ENCODE measurements around the gene PAM. TPM values are rescaled to one million over a fixed set of nuclear protein-coding genes. Genes with fewer than 3 reads are reported as not detected.

PAM gene
- total RNA-seq, 2 experiments from 2014 or later, result 31.2 to 37.6 TPM

DNA sequence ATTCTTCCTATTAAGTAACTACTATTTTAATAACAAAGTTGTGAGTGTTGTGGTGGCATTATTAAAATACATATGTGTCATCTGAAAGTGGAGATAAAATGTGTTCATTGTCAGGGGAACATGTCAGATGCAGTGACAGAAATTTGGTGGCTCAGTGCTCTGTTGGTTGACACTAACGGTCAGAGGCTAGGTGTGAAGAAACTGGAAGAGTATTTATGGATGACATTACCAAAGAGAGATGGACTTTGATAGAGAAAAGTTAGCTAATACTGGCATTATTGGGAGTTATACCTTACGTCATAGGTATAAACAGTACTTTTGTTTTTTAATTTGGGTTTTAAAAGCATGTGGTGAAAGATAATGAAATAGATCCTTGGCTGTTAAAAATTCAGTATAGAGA lies 33.7 kb downstream of the PAM start:
- Mint-ChIP-seq H3K4me3 (no peak overlapping the region), H3K36me3 (ENCODE audit: low read depth) (peaks cover 10% of the 10 kb centered on the region), H3K4me1 (ENCODE audit: low read depth) (peaks cover 23% of the 10 kb centered on the region), H3K9me3 (no peaks in the 10 kb centered on the region), H3K27me3 (ENCODE audit: low read depth) (no peaks in the 10 kb centered on the region), H3K27ac (no peak overlapping the region)
- DNase-seq, result no peak
- intact Hi-C loops (cut with micrococcal nuclease), result loop anchor here (10.0 kb wide), 1 partner anchor 686 kb away; no protein-coding TSS in a partner anchor
- CTCF ChIA-PET, result no interaction called here

DNA sequence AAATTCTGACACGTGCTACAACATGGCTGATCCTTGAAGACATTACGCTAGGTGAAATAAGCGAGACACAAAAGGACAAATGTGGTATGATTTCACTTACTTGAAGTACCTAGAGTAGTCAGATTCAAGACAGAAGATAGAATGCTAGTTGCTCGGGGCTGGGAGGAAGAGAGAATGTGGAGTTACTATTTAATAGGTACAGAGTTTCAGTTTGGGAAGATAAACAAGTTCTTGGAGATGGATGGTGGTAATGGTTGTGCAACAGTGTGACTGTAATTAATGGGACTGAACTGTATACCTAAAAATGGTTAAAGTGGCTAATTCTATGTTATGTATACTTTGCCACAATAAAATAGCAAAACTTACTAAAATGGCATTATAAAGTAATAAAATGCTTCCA lies 34.4 kb downstream of the PAM start:
- CTCF ChIA-PET, result interaction anchor here (0.7 kb wide), 1 partner anchor 19 kb away, joined by 3 read pairs; no protein-coding TSS in a partner anchor
- Mint-ChIP-seq H3K9me3 (no peaks in the 10 kb centered on the region), H3K4me3 (no peak overlapping the region), H3K27ac (no peak overlapping the region), H3K27me3 (ENCODE audit: low read depth) (no peaks in the 10 kb centered on the region), H3K4me1 (ENCODE audit: low read depth) (peaks cover 18% of the 10 kb centered on the region), H3K36me3 (ENCODE audit: low read depth) (peaks cover 5% of the 10 kb centered on the region)
- intact Hi-C loops (cut with micrococcal nuclease), result loop anchor here (10.0 kb wide), 1 partner anchor 685 kb away; no protein-coding TSS in a partner anchor
- no peak for DNase-seq

DNA sequence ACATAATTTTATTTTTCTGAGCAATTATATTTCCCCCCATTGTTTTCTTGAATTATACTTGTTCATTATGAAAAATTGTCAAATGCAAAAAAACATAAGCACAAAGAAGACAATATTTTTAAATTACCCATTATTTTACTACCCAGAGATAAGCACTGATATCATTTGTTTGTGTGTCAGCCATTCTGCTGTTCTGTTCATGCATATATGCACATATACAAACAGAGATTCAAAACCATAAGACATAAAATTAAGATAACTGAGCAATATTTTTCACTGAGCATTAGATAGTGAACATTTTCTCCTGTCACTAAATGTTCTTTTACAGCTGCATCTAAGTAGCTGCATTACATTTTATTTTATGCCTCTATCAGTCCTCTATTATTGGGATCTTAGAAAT lies 35.6 kb downstream of the PAM start:
- no peaks in the 10 kb centered on the region for H3K36me3 Mint-ChIP-seq (ENCODE audit: low read depth)
- intact Hi-C loops (cut with micrococcal nuclease), result loop anchor here (5.0 kb wide), 1 partner anchor 208 kb away; no protein-coding TSS in a partner anchor
- peaks cover 11% of the 10 kb centered on the region for H3K4me1 Mint-ChIP-seq (ENCODE audit: low read depth)

DNA sequence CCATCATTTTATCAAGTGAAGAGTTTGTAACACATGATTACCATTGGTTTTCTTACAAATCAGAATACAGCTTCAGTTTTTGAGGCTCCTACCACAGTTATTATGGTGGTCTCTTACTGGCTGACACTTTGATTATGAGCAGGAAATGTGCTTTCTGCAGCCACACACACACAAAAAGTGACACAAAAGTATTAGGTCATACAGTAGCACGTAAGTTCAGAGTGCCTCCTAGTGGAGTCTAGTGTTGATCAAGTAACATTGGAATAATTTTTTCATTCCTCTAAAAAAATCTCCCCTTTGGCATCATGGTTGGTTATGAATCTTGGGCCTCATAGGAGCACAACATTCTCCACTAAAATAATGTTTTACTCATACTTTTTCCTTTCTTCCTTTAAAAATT lies 37.6 kb downstream of the PAM start:
- Mint-ChIP-seq H3K27ac (no peak overlapping the region), H3K36me3 (ENCODE audit: low read depth) (no peaks in the 10 kb centered on the region), H3K9me3 (no peaks in the 10 kb centered on the region), H3K27me3 (ENCODE audit: low read depth) (no peaks in the 10 kb centered on the region), H3K4me1 (ENCODE audit: low read depth) (peaks cover 20% of the 10 kb centered on the region), H3K4me3 (no peak overlapping the region)
- no peak for DNase-seq
- CTCF ChIA-PET, result interaction anchor here (0.6 to 3.7 kb wide), 5 partner anchors 11 to 165 kb away, joined by 3 to 23 read pairs (median 3); no protein-coding TSS in a partner anchor
- intact Hi-C loops (cut with micrococcal nuclease), result loop anchor here (1.0 to 5.0 kb wide), 3 partner anchors 111 to 256 kb away; no protein-coding TSS in a partner anchor

More for the DNA sequence above, 35.6 kb downstream of the PAM start:
- no peaks in the 10 kb centered on the region for H3K27me3 Mint-ChIP-seq (ENCODE audit: low read depth)
- CTCF ChIA-PET, result interaction anchor here (1.0 to 3.7 kb wide), 3 partner anchors 10 to 109 kb away, joined by 3 to 23 read pairs (median 4); no protein-coding TSS in a partner anchor
- DNase-seq, result no peak
- no peak overlapping the region for H3K4me3 Mint-ChIP-seq
- no peaks in the 10 kb centered on the region for H3K9me3 Mint-ChIP-seq
- no peak overlapping the region for H3K27ac Mint-ChIP-seq

DNA sequence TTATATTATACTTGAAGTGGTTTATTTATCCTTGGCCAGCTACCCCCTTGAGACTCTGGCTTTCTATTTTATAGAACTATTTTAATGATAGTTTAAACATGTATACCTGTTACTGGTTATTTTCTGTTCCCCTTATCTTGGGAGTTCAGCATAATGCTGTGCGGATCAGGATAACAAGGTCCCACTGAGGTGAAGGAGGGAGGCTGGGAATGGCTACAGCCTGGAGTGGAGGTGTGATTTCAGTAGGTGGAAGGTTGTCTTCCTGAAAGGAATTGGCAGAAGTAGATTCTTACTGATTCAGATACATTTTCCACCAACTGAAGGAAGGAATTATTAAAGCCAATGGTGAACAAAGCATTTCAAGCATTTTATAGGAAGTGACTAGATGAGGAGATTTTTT lies 38.9 kb downstream of the PAM start:
- no peaks in the 10 kb centered on the region for H3K9me3 Mint-ChIP-seq
- DNase-seq, result no peak
- H3K27ac Mint-ChIP-seq, result no peak overlapping the region
- no peaks in the 10 kb centered on the region for H3K27me3 Mint-ChIP-seq (ENCODE audit: low read depth)
- H3K4me3 Mint-ChIP-seq, result no peak overlapping the region
- intact Hi-C loops (cut with micrococcal nuclease), result loop anchor here (5.0 kb wide), 1 partner anchor 212 kb away; no protein-coding TSS in a partner anchor
- CTCF ChIA-PET, result interaction anchor here (0.8 to 3.7 kb wide), 3 partner anchors 12 to 246 kb away, joined by 3 to 23 read pairs (median 5); no protein-coding TSS in a partner anchor
- no peaks in the 10 kb centered on the region for H3K36me3 Mint-ChIP-seq (ENCODE audit: low read depth)
- H3K4me1 Mint-ChIP-seq (ENCODE audit: low read depth), result peaks cover 31% of the 10 kb centered on the region

DNA sequence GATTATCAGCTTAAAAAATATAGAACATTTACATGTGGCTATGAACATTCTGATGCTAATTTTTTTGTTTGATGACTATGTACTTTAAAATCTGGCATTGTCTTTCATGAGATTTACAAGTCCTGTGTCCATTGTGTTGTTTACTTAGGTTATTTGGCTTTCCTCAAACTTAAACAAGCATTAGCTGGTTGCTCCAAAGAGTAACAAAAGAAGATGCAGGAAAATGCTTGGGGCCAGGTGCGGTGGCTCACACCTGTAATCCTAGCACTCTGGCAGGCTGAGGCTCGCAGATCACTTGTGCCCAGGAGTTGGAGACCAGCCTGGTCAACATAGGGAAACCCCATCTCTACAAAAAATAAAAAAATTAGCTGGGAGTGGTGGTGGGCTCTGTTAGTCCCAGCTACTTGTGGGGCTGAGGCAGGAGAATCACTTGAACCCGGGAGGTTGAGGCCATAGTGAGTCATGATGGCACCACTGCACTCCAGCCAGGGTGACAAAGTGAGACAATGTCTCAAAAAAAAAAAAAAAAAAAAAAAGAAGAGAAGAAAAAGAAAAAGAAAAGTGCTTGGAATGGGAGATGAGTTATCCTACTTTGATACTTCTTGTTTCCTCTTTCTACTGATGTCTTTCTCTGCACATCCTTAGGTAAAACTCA lies 39.7 kb downstream of the PAM start:
- intact Hi-C loops (cut with micrococcal nuclease), result loop anchor here (5.0 kb wide), 1 partner anchor 213 kb away; no protein-coding TSS in a partner anchor
- no peak overlapping the region for H3K27ac Mint-ChIP-seq
- H3K27me3 Mint-ChIP-seq (ENCODE audit: low read depth), result no peaks in the 10 kb centered on the region
- no peak for DNase-seq
- no peaks in the 10 kb centered on the region for H3K36me3 Mint-ChIP-seq (ENCODE audit: low read depth)
- H3K9me3 Mint-ChIP-seq, result no peaks in the 10 kb centered on the region
- no peak overlapping the region for H3K4me3 Mint-ChIP-seq
- peaks cover 31% of the 10 kb centered on the region for H3K4me1 Mint-ChIP-seq (ENCODE audit: low read depth)
- CTCF ChIA-PET, result interaction anchor here (1.3 kb wide), 1 partner anchor 13 kb away, joined by 4 read pairs; no protein-coding TSS in a partner anchor

DNA sequence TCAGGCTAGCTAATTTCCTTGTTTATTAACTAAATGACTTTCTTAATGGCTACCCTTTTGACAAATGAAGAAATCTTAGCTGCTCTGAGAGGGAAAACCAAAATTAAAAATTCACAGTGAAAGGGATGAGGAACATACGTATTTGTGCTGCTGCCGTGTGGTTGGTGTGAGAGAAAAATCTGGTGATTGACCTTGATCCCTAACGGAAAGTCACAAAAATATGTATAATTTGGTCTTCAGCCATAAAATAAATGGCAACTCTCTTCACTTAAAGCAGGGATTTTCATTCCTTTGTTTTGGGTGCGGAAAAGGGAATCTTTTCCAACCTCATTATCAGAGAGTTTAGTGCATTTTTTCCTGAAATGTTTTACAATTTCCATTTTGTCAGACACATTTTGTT lies 40.4 kb downstream of the PAM start:
- Mint-ChIP-seq H3K4me1 (ENCODE audit: low read depth) (peaks cover 37% of the 10 kb centered on the region), H3K27me3 (ENCODE audit: low read depth) (no peaks in the 10 kb centered on the region), H3K36me3 (ENCODE audit: low read depth) (no peaks in the 10 kb centered on the region), H3K4me3 (no peak overlapping the region), H3K27ac (no peak overlapping the region), H3K9me3 (no peaks in the 10 kb centered on the region)
- CTCF ChIA-PET, result interaction anchor here (1.3 kb wide), 1 partner anchor 14 kb away, joined by 4 read pairs; no protein-coding TSS in a partner anchor
- no peak for DNase-seq
- intact Hi-C loops (cut with micrococcal nuclease), result no loop called here

DNA sequence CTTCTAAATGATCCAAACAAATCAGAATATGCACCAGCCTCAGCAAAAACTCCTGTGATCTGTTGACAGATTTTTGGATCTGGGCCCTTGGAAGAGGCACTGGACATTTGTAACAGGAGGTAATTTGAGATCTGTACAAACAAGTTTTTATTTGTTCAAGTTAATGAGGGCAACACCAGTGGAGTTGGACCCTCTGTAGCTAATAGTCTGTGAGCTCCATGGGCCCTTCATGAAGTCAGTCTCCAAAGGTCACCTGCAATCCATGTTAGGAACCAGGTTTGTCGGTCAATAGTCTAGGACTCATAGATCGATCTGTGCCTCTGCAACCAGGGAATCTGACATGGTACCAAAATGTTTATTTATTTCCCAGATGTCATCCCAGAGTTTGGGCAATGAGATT lies 40.9 kb downstream of the PAM start:
- CTCF ChIA-PET, result interaction anchor here (1.3 kb wide), 1 partner anchor 15 kb away, joined by 4 read pairs; no protein-coding TSS in a partner anchor
- Mint-ChIP-seq H3K27ac (no peak overlapping the region), H3K4me3 (no peak overlapping the region), H3K36me3 (ENCODE audit: low read depth) (no peaks in the 10 kb centered on the region), H3K27me3 (ENCODE audit: low read depth) (no peaks in the 10 kb centered on the region), H3K9me3 (no peaks in the 10 kb centered on the region), H3K4me1 (ENCODE audit: low read depth) (peaks cover 39% of the 10 kb centered on the region)
- intact Hi-C loops (cut with micrococcal nuclease), result no loop called here
- DNase-seq, result no peak

DNA sequence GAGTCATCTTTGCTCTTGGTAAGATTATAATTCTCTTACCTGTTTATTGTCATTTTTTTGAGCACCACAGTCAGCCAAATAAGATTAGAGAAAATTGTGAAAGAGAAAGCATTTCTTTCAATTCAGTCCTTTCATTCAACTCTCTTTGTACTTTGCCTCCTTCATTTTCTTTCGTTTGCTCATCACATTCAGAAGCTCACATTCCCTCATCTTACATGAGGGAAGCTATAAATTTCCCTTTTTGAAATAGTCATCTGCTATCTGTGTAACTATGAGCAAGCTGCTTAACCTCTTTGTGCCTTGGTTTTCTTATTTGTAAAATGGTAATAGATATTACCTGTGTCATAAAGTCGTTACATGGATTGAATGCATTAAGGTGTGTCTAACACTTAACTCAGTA lies 41.4 kb downstream of the PAM start:
- intact Hi-C loops (cut with micrococcal nuclease), result no loop called here
- Mint-ChIP-seq H3K36me3 (ENCODE audit: low read depth) (peaks cover 2% of the 10 kb centered on the region), H3K27ac (no peak overlapping the region), H3K4me1 (ENCODE audit: low read depth) (peaks cover 43% of the 10 kb centered on the region), H3K9me3 (no peaks in the 10 kb centered on the region), H3K4me3 (no peak overlapping the region), H3K27me3 (ENCODE audit: low read depth) (no peaks in the 10 kb centered on the region)
- DNase-seq, result no peak
- CTCF ChIA-PET, result no interaction called here

DNA sequence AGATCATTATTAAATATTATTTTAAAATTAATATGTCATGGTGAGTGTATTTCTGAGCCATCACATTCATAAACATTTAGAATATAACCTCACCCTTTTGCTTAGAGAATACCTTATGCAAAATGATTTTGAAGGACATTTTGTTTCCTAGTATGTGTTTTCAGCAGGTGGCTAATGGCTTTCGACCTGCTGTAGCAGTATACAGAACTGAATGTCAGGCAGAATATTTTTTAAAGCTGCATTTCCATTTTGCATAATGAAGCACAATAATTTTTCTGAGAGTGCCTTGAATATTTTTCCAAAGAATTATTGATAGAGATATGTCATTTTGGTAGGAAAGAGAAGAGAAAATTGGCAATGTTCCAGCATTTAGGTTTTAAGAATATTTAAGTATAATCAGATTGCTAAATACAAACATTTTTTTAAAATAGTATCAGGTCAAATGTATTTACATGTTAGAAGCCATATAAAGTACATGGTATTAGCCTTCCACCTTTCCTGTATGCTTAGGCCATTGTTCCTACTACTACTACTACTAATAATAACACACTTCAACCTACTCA lies 42.3 kb downstream of the PAM start:
- CTCF ChIA-PET, result no interaction called here
- DNase-seq, result no peak
- Mint-ChIP-seq H3K27ac (no peak overlapping the region), H3K4me3 (no peak overlapping the region), H3K9me3 (no peaks in the 10 kb centered on the region), H3K4me1 (ENCODE audit: low read depth) (peaks cover 46% of the 10 kb centered on the region), H3K27me3 (ENCODE audit: low read depth) (no peaks in the 10 kb centered on the region), H3K36me3 (ENCODE audit: low read depth) (peaks cover 2% of the 10 kb centered on the region)
- intact Hi-C loops (cut with micrococcal nuclease), result no loop called here

DNA sequence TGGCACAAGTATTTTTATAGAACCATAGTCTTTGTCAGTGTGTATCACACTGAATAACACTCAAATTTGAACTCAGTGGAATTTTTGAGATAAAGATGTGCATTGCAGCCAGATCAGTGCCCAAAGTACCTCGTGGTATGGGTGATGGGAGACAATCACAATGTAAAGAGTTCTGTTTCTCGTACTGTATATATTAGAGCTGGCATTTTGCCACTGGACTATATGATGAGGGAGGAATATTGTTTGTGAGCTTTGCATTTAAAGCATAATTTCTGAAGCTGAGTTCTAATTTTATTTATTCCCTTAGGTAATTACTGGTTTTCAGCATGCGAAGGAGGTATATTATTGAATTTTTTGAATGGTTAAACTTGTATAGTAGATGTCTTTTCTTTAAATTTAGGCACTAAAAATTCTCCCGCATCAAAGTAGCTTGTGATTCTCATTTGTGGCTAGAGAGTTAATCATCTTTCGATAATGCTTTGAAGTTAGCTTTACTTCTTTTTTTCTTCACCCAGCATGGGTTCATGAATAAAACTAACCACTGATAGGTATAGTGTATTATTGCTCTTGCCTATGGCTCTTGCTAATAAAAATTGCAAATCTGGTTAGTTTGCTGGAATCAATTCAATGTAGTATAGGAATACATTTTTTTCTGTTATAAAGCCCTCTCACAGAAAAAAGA lies 43.1 kb downstream of the PAM start:
- no peak overlapping the region for H3K27ac Mint-ChIP-seq
- peaks cover 41% of the 10 kb centered on the region for H3K4me1 Mint-ChIP-seq (ENCODE audit: low read depth)
- H3K36me3 Mint-ChIP-seq (ENCODE audit: low read depth), result peaks cover 2% of the 10 kb centered on the region
- CTCF ChIA-PET, result interaction anchor here (0.6 to 1.5 kb wide), 2 partner anchors 18 to 341 kb away, joined by 3 to 5 read pairs; no protein-coding TSS in a partner anchor
- no peak for DNase-seq
- H3K27me3 Mint-ChIP-seq (ENCODE audit: low read depth), result no peaks in the 10 kb centered on the region
- intact Hi-C loops (cut with micrococcal nuclease), result no loop called here
- no peaks in the 10 kb centered on the region for H3K9me3 Mint-ChIP-seq
- no peak overlapping the region for H3K4me3 Mint-ChIP-seq

DNA sequence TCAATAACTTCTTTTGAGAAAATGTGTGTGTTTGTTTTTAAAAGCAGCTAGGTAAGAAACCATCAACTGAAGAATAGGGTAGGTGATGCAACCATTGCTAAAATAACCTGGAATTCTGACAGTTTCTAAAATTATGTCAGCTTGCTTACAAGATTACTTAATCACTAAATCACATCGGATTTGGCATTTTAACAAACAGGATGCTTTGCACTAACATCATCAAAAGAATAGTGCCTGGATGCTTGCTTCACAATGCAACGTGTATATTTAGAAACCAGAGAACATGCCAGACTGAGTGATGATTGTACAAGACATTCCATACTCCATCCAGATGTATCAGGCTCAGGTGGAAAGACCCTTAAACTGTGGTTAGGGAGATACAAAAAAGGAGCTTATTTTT lies 43.9 kb downstream of the PAM start:
- no peak for DNase-seq
- CTCF ChIA-PET, result interaction anchor here (1.4 to 1.5 kb wide), 2 partner anchors 118 to 340 kb away, joined by 3 to 5 read pairs; no protein-coding TSS in a partner anchor
- Mint-ChIP-seq H3K4me3 (no peak overlapping the region), H3K9me3 (no peaks in the 10 kb centered on the region), H3K27ac (no peak overlapping the region), H3K36me3 (ENCODE audit: low read depth) (peaks cover 2% of the 10 kb centered on the region), H3K4me1 (ENCODE audit: low read depth) (peaks cover 41% of the 10 kb centered on the region), H3K27me3 (ENCODE audit: low read depth) (no peaks in the 10 kb centered on the region)
- intact Hi-C loops (cut with micrococcal nuclease), result no loop called here
